Measurements from ENCODE around the gene NME8. TPM values are rescaled to one million over a fixed set of nuclear protein-coding genes. Genes with fewer than 3 reads are reported as not detected.
"Not testable (repeated sequence)": the region's sequence is repeated elsewhere in the genome, so short reads cannot be mapped to it uniquely, and the experiment has no call there.

The NME8 gene
- under 1 TPM in 1 of 2 donors, not detected in 1; 0.59 TPM for total RNA-seq
- polyA plus RNA-seq (ENCODE audit: insufficient read length in 2 of 2): not detected
- long read RNA-seq, donor 1: 0 reads
- long read RNA-seq, donor 2: 0 reads
- long read RNA-seq, donor 3: 0 reads
- long read RNA-seq, donor 4: 0 reads

GRCh38 chr7:37848297-37848696 is at the start of gene NME8:
NME8 (plus strand) TSS chr7:37848597; CDS start chr7:37850267, 1,670 bp downstream.
- Histone ChIP-seq H3K27me3 (ENCODE audit: control insufficient read depth, insufficient read depth, low read length) (no peaks in the 10 kb centered on the region), H3K4me1 (ENCODE audit: control insufficient read depth, insufficient read depth, low read length) (no peaks in the 10 kb centered on the region), H3K9me3 (ENCODE audit: control insufficient read depth, insufficient read depth, low read length) (no peaks in the 10 kb centered on the region), H3K27ac (ENCODE audit: low read depth, low read length) (no peak within 1 kb of the TSS), H3K36me3 (ENCODE audit: control insufficient read depth, insufficient read depth, low read length) (no peaks in the 10 kb centered on the region), H3K4me3 (ENCODE audit: low read depth, low read length) (no peak within 1 kb of the TSS)
- WGBS (ENCODE audit: insufficient coverage): 72% methylated on average over 7 of the region's 7 CpGs
- no peak for DNase-seq (ENCODE audit: low read depth in 4 of 6, low spot score in 6 of 6)

GRCh38 chr7:37806152-37806551 is 42.2 kb upstream of the NME8 start:
- no peaks in the 10 kb centered on the region for H3K9me3 ChIP-seq (ENCODE audit: control insufficient read depth, insufficient read depth, low read length)
- no peak overlapping the region for H3K27ac ChIP-seq (ENCODE audit: low read depth, low read length)
- no peak overlapping the region for H3K4me3 ChIP-seq (ENCODE audit: low read depth, low read length)
- no CpG with 5 or more reads among the region's 2 CpGs for WGBS (ENCODE audit: insufficient coverage)
- no peaks in the 10 kb centered on the region for H3K27me3 ChIP-seq (ENCODE audit: control insufficient read depth, insufficient read depth, low read length)
- no peaks in the 10 kb centered on the region for H3K36me3 ChIP-seq (ENCODE audit: control insufficient read depth, insufficient read depth, low read length)
- peaks cover 6% of the 10 kb centered on the region for H3K4me1 ChIP-seq (ENCODE audit: control insufficient read depth, insufficient read depth, low read length)
- no peak for DNase-seq (ENCODE audit: low read depth in 4 of 6, low spot score in 6 of 6)

- not testable (repeated sequence) for H3K4me1 ChIP-seq (ENCODE audit: control insufficient read depth, insufficient read depth, low read length); H3K36me3 ChIP-seq (ENCODE audit: control insufficient read depth, insufficient read depth, low read length); H3K9me3 ChIP-seq (ENCODE audit: control insufficient read depth, insufficient read depth, low read length); DNase-seq (ENCODE audit: low read depth in 4 of 6, low spot score in 6 of 6); H3K4me3 ChIP-seq (ENCODE audit: low read depth, low read length); H3K27ac ChIP-seq (ENCODE audit: low read depth, low read length); H3K27me3 ChIP-seq (ENCODE audit: control insufficient read depth, insufficient read depth, low read length)
- 89% methylated on average over 1 of the region's 1 CpG for WGBS (ENCODE audit: insufficient coverage)
Observed at GRCh38 chr7:37812161-37812580, 36.2 kb upstream of the NME8 start.

GRCh38 chr7:37815671-37816371 is 32.6 kb upstream of the NME8 start:
- Histone ChIP-seq H3K27me3 (ENCODE audit: control insufficient read depth, insufficient read depth, low read length) (no peaks in the 10 kb centered on the region), H3K36me3 (ENCODE audit: control insufficient read depth, insufficient read depth, low read length) (no peaks in the 10 kb centered on the region), H3K4me3 (ENCODE audit: low read depth, low read length) (no peak overlapping the region), H3K27ac (ENCODE audit: low read depth, low read length) (no peak overlapping the region), H3K9me3 (ENCODE audit: control insufficient read depth, insufficient read depth, low read length) (peaks cover 8% of the 10 kb centered on the region), H3K4me1 (ENCODE audit: control insufficient read depth, insufficient read depth, low read length) (no peaks in the 10 kb centered on the region)
- peak in 2 of 6 donors; percentile 68 to 94 for DNase-seq (ENCODE audit: low read depth in 4 of 6, low spot score in 6 of 6)
- WGBS (ENCODE audit: insufficient coverage): no CpG with 5 or more reads among the region's 2 CpGs

GRCh38 chr7:37816922-37817590 is 31.3 kb upstream of the NME8 start:
- H3K36me3 ChIP-seq (ENCODE audit: control insufficient read depth, insufficient read depth, low read length): no peaks in the 10 kb centered on the region
- H3K27me3 ChIP-seq (ENCODE audit: control insufficient read depth, insufficient read depth, low read length): no peaks in the 10 kb centered on the region
- H3K4me3 ChIP-seq (ENCODE audit: low read depth, low read length): no peak overlapping the region
- H3K9me3 ChIP-seq (ENCODE audit: control insufficient read depth, insufficient read depth, low read length): peaks cover 13% of the 10 kb centered on the region
- no peaks in the 10 kb centered on the region for H3K4me1 ChIP-seq (ENCODE audit: control insufficient read depth, insufficient read depth, low read length)
- peak in 1 of 6 donors; percentile 55 for DNase-seq (ENCODE audit: low read depth in 4 of 6, low spot score in 6 of 6)
- WGBS (ENCODE audit: insufficient coverage): 59% methylated on average over 2 of the region's 3 CpGs
- H3K27ac ChIP-seq (ENCODE audit: low read depth, low read length): no peak overlapping the region

GRCh38 chr7:37817591-37817960 is 30.8 kb upstream of the NME8 start:
- Histone ChIP-seq H3K4me3 (ENCODE audit: low read depth, low read length) (no peak overlapping the region), H3K27ac (ENCODE audit: low read depth, low read length) (no peak overlapping the region), H3K36me3 (ENCODE audit: control insufficient read depth, insufficient read depth, low read length) (no peaks in the 10 kb centered on the region), H3K27me3 (ENCODE audit: control insufficient read depth, insufficient read depth, low read length) (no peaks in the 10 kb centered on the region), H3K4me1 (ENCODE audit: control insufficient read depth, insufficient read depth, low read length) (no peaks in the 10 kb centered on the region), H3K9me3 (ENCODE audit: control insufficient read depth, insufficient read depth, low read length) (peaks cover 13% of the 10 kb centered on the region)
- no peak for DNase-seq (ENCODE audit: low read depth in 4 of 6, low spot score in 6 of 6)
- WGBS (ENCODE audit: insufficient coverage): no CpG with 5 or more reads among the region's 2 CpGs

GRCh38 chr7:37817996-37818720 is 30.2 kb upstream of the NME8 start:
- H3K4me1 ChIP-seq (ENCODE audit: control insufficient read depth, insufficient read depth, low read length): no peaks in the 10 kb centered on the region
- H3K9me3 ChIP-seq (ENCODE audit: control insufficient read depth, insufficient read depth, low read length): peaks cover 10% of the 10 kb centered on the region
- H3K27me3 ChIP-seq (ENCODE audit: control insufficient read depth, insufficient read depth, low read length): no peaks in the 10 kb centered on the region
- no peak for DNase-seq (ENCODE audit: low read depth in 4 of 6, low spot score in 6 of 6)
- no peaks in the 10 kb centered on the region for H3K36me3 ChIP-seq (ENCODE audit: control insufficient read depth, insufficient read depth, low read length)
- H3K27ac ChIP-seq (ENCODE audit: low read depth, low read length): no peak overlapping the region
- H3K4me3 ChIP-seq (ENCODE audit: low read depth, low read length): no peak overlapping the region
- 53% methylated on average over 2 of the region's 5 CpGs for WGBS (ENCODE audit: insufficient coverage)

GRCh38 chr7:37820708-37821468 is 27.5 kb upstream of the NME8 start:
- H3K9me3 ChIP-seq (ENCODE audit: control insufficient read depth, insufficient read depth, low read length): peaks cover 10% of the 10 kb centered on the region
- WGBS (ENCODE audit: insufficient coverage): 80% methylated on average over 1 of the region's 3 CpGs
- no peaks in the 10 kb centered on the region for H3K36me3 ChIP-seq (ENCODE audit: control insufficient read depth, insufficient read depth, low read length)
- H3K4me3 ChIP-seq (ENCODE audit: low read depth, low read length): no peak overlapping the region
- no peaks in the 10 kb centered on the region for H3K4me1 ChIP-seq (ENCODE audit: control insufficient read depth, insufficient read depth, low read length)
- DNase-seq (ENCODE audit: low read depth in 4 of 6, low spot score in 6 of 6): no peak
- H3K27ac ChIP-seq (ENCODE audit: low read depth, low read length): no peak overlapping the region
- no peaks in the 10 kb centered on the region for H3K27me3 ChIP-seq (ENCODE audit: control insufficient read depth, insufficient read depth, low read length)

GRCh38 chr7:37822946-37823345 is 25.5 kb upstream of the NME8 start:
- Histone ChIP-seq H3K36me3 (ENCODE audit: control insufficient read depth, insufficient read depth, low read length) (no peaks in the 10 kb centered on the region), H3K4me1 (ENCODE audit: control insufficient read depth, insufficient read depth, low read length) (no peaks in the 10 kb centered on the region), H3K27ac (ENCODE audit: low read depth, low read length) (no peak overlapping the region), H3K4me3 (ENCODE audit: low read depth, low read length) (no peak overlapping the region), H3K27me3 (ENCODE audit: control insufficient read depth, insufficient read depth, low read length) (no peaks in the 10 kb centered on the region), H3K9me3 (ENCODE audit: control insufficient read depth, insufficient read depth, low read length) (peaks cover 10% of the 10 kb centered on the region)
- DNase-seq (ENCODE audit: low read depth in 4 of 6, low spot score in 6 of 6): no peak
- 100% methylated on average over 1 of the region's 2 CpGs for WGBS (ENCODE audit: insufficient coverage)

All from spinal cord (tissue), 10 donors.